ENCODE results near the gene AURKA. TPM values are rescaled to one million over a fixed set of nuclear protein-coding genes. Genes with fewer than 3 reads are reported as not detected.

AURKA gene
- total RNA-seq, 3 donors from 2014 or later (not counting 1 experiment from before 2014, with no cell fraction given) = 1.5 to 2.9 (median 2.0) TPM

DNA sequence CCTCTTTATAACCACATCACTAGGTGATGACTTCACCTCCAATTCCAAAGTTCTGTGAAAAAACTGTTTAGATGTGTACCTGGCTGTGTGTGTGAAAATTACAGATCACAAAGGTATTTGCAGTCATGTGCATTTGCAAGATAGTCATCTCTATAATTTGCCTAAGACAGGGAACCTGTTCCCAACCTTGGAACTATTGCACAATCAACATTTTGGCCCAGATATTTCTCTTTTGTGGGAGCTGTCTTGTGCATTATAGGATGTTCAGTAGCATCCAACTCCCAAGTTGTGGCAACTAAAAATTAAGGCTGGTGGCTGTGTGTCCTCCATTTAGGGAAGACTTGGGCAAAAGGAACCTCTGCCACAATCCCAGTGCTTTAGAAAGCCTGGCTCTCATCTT lies 67.2 kb downstream of the AURKA start:
- H3K36me3 Mint-ChIP-seq = no peaks in the 10 kb centered on the region
- ATAC-seq = no peak
- H3K27ac ChIP-seq (ENCODE audit: low read length) = no peak overlapping the region
- peaks cover 14 to 24% of the 10 kb centered on the region in 2 donors for H3K27me3 Mint-ChIP-seq (ENCODE audit: low read depth in 2 of 2)
- H3K9me3 ChIP-seq (ENCODE audit: control insufficient read depth, insufficient read depth, low read length) = no peaks in the 10 kb centered on the region
- no peaks in the 10 kb centered on the region for H3K9me3 Mint-ChIP-seq
- H3K4me1 ChIP-seq (ENCODE audit: control insufficient read depth, insufficient read depth, low read length) = no peaks in the 10 kb centered on the region
- no peak overlapping the region for H3K27ac Mint-ChIP-seq
- no peak overlapping the region for H3K4me3 Mint-ChIP-seq
- no peak for DNase-seq
- intact Hi-C loops (cut with micrococcal nuclease) = no loop called here
- H3K4me3 ChIP-seq (ENCODE audit: low read length) = no peak overlapping the region
- H3K4me1 Mint-ChIP-seq = no peaks in the 10 kb centered on the region
- H3K36me3 ChIP-seq (ENCODE audit: control insufficient read depth, insufficient read depth, low read length) = no peaks in the 10 kb centered on the region
- peaks cover 2% of the 10 kb centered on the region for H3K27me3 ChIP-seq (ENCODE audit: control insufficient read depth, insufficient read depth, low read length)
- TF ChIP-seq, protein P1, sequence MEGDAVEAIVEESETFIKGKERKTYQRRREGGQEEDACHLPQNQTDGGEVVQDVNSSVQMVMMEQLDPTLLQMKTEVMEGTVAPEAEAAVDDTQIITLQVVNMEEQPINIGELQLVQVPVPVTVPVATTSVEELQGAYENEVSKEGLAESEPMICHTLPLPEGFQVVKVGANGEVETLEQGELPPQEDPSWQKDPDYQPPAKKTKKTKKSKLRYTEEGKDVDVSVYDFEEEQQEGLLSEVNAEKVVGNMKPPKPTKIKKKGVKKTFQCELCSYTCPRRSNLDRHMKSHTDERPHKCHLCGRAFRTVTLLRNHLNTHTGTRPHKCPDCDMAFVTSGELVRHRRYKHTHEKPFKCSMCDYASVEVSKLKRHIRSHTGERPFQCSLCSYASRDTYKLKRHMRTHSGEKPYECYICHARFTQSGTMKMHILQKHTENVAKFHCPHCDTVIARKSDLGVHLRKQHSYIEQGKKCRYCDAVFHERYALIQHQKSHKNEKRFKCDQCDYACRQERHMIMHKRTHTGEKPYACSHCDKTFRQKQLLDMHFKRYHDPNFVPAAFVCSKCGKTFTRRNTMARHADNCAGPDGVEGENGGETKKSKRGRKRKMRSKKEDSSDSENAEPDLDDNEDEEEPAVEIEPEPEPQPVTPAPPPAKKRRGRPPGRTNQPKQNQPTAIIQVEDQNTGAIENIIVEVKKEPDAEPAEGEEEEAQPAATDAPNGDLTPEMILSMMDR (IDR thresholded peaks at IDR 0.05) = no peak

DNA sequence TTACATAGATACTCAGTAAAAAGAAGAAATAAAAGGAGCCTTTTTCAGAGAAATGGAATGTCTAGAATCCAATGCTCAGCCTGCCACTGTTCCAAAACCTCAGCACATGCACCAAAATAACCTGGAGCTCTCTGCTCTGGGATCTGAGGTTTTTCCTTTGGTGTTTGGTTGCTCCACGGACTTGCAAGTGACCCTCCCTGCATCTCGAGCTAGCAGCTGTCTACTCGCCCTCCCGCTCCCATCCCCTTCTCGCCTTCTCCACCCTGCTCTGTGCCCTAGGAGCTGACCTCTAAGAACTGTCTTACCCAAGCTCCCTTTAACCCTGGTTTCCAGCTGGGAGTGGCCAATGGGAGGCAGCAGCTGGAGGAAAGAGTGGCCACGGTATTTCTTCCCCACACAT lies 68.4 kb downstream of the AURKA start:
- Histone ChIP-seq H3K4me1 (ENCODE audit: control insufficient read depth, insufficient read depth, low read length) (no peaks in the 10 kb centered on the region), H3K27me3 (ENCODE audit: control insufficient read depth, insufficient read depth, low read length) (peaks cover 2% of the 10 kb centered on the region), H3K36me3 (ENCODE audit: control insufficient read depth, insufficient read depth, low read length) (no peaks in the 10 kb centered on the region), H3K27ac (ENCODE audit: low read length) (no peak overlapping the region), H3K4me3 (ENCODE audit: low read length) (no peak overlapping the region), H3K9me3 (ENCODE audit: control insufficient read depth, insufficient read depth, low read length) (no peaks in the 10 kb centered on the region)
- Mint-ChIP-seq H3K27ac (no peak overlapping the region), H3K27me3 (ENCODE audit: low read depth in 2 of 2) (peaks cover 12 to 24% of the 10 kb centered on the region in 2 donors), H3K9me3 (no peaks in the 10 kb centered on the region), H3K36me3 (no peaks in the 10 kb centered on the region), H3K4me3 (no peak overlapping the region), H3K4me1 (no peaks in the 10 kb centered on the region)
- no peak for ATAC-seq
- TF ChIP-seq, protein P1 (IDR thresholded peaks at IDR 0.05) = no peak
- intact Hi-C loops (cut with micrococcal nuclease) = no loop called here
- 75% methylated on average over 6 of the region's 6 CpGs for WGBS (ENCODE audit: insufficient coverage)
- no peak for DNase-seq

DNA sequence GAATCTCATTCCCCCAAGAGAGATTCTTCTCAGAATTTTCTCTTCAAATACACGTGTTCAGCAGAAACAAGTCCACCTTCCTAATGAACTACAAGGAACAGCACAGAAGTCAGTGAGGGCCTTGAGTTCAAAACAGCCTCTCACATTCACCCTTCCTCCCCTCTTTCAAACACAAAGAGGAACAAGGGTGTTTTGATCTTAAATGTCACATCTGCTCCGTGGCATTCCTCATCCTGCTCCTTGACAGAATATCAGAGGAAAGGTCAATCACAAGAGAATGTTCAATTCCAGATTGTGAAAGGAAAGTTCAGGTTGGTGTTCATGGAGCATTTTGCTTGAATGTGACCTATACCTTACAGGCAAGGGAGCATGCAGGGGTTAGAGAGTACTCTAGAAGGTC lies 68.8 kb downstream of the AURKA start:
- peaks cover 2% of the 10 kb centered on the region for H3K27me3 ChIP-seq (ENCODE audit: control insufficient read depth, insufficient read depth, low read length)
- no peaks in the 10 kb centered on the region for H3K36me3 ChIP-seq (ENCODE audit: control insufficient read depth, insufficient read depth, low read length)
- TF ChIP-seq, protein P1 (IDR thresholded peaks at IDR 0.05) = no peak
- intact Hi-C loops (cut with micrococcal nuclease) = no loop called here
- no peaks in the 10 kb centered on the region for H3K4me1 ChIP-seq (ENCODE audit: control insufficient read depth, insufficient read depth, low read length)
- Mint-ChIP-seq H3K4me1 (no peaks in the 10 kb centered on the region), H3K9me3 (no peaks in the 10 kb centered on the region), H3K27ac (no peak overlapping the region), H3K36me3 (no peaks in the 10 kb centered on the region), H3K4me3 (no peak overlapping the region), H3K27me3 (ENCODE audit: low read depth in 2 of 2) (peaks cover 14 to 24% of the 10 kb centered on the region in 2 donors)
- H3K4me3 ChIP-seq (ENCODE audit: low read length) = no peak overlapping the region
- ATAC-seq (no peak), DNase-seq (no peak)
- H3K9me3 ChIP-seq (ENCODE audit: control insufficient read depth, insufficient read depth, low read length) = no peaks in the 10 kb centered on the region
- 27% methylated on average over 2 of the region's 2 CpGs for WGBS (ENCODE audit: insufficient coverage)
- no peak overlapping the region for H3K27ac ChIP-seq (ENCODE audit: low read length)

DNA sequence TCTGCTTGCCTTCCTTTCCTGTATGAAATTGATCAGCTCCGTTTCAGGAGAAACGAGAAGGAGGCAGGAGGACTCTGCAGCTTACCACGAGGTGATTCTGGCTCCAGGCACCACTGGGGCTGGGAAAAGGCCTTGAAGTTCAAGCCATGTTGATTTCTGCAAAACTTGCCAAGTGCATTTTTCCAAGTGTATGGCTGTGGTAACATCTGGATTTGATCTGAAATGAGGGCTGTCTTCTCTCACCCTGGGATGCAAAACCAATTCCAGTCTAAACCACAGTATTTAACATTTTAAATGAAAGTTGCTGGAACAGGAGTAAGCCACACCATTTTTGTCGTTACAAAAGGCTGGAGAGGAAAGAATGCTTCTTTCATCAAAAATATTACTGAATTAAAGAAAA lies 69.3 kb downstream of the AURKA start:
- no peaks in the 10 kb centered on the region for H3K4me1 Mint-ChIP-seq
- no peak for DNase-seq
- H3K4me3 Mint-ChIP-seq = no peak overlapping the region
- 46% methylated on average over 3 of the region's 4 CpGs for WGBS (ENCODE audit: insufficient coverage)
- Histone ChIP-seq H3K4me3 (ENCODE audit: low read length) (no peak overlapping the region), H3K9me3 (ENCODE audit: control insufficient read depth, insufficient read depth, low read length) (no peaks in the 10 kb centered on the region), H3K36me3 (ENCODE audit: control insufficient read depth, insufficient read depth, low read length) (no peaks in the 10 kb centered on the region), H3K27me3 (ENCODE audit: control insufficient read depth, insufficient read depth, low read length) (peaks cover 2% of the 10 kb centered on the region), H3K4me1 (ENCODE audit: control insufficient read depth, insufficient read depth, low read length) (no peaks in the 10 kb centered on the region), H3K27ac (ENCODE audit: low read length) (no peak overlapping the region)
- intact Hi-C loops (cut with micrococcal nuclease) = no loop called here
- no peaks in the 10 kb centered on the region for H3K9me3 Mint-ChIP-seq
- no peak overlapping the region for H3K27ac Mint-ChIP-seq
- H3K36me3 Mint-ChIP-seq = no peaks in the 10 kb centered on the region
- TF ChIP-seq, protein P1 (IDR thresholded peaks at IDR 0.05) = no peak
- H3K27me3 Mint-ChIP-seq (ENCODE audit: low read depth in 2 of 2) = peaks cover 14 to 24% of the 10 kb centered on the region in 2 donors
- ATAC-seq = no peak

Data from natural killer cell (primary cell).